Measurements from ENCODE around the gene TNPO3.

GRCh38 chr7:128935342-128935730, 119.6 kb downstream of the TNPO3 start:
- no peak for TF ChIP-seq CTCF (IDR thresholded peaks at IDR 0.05)
- TF ChIP-seq POLR2A (IDR thresholded peaks at IDR 0.05): no peak
- TF ChIP-seq EP300 (IDR thresholded peaks at IDR 0.05): no peak
- no peak for TF ChIP-seq POLR2AphosphoS5 (IDR thresholded peaks at IDR 0.05)

Data from suprapubic skin (tissue), 4 donors.